HG02798 (cell line): Measurements from ENCODE around the gene FZD10.

Experiments
- ATAC-seq: cut with Tn5 transposase; IDR thresholded peaks from one replicate; pipeline ENCODE4 v1.9.1; 2021; ENCODE audit warnings: mild to moderate bottlenecking; ENCODE audit not compliant: unreplicated experiment, poor library complexity

Gene FZD10

DNA sequence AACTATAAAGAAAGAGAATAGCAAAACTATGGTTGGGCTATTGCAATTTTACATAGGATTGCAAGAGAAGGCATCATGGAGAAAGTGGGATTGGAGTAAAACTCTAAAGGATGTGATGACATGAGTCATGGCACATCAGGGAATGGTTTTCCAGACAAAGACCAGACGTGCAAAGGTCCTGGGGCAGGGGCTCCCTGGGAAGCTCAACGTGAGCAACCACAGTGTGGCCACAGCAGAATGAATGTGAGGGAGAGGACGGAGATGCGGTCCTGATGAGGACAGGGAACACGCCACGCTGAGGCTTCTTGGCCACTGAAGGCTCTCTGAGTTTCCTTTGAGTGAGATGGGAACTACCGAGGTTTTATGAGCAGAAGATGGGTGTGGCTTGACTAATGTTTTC lies 38.2 kb downstream of the FZD10 start:
- ATAC-seq: no peak

DNA sequence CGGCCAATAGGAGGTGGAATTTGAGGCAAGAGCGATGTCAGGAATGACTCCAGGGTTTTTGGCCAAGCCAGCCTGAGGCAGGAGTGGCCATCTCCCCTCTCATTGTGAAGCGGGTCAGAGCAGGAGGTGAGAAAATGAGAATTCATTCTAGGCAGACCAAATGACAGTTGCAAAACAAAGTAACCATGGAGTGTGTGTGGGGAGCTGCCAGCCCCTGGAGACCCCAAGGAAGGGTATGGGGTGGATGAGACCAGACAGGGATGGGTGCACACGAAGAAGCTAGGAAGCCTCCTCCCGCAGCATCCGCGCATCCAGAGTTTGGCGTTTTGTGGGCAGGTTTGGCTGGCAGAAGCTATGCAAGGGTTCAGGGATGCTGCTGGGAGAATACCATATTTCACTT lies 38.8 kb downstream of the FZD10 start:
- no peak for ATAC-seq

DNA sequence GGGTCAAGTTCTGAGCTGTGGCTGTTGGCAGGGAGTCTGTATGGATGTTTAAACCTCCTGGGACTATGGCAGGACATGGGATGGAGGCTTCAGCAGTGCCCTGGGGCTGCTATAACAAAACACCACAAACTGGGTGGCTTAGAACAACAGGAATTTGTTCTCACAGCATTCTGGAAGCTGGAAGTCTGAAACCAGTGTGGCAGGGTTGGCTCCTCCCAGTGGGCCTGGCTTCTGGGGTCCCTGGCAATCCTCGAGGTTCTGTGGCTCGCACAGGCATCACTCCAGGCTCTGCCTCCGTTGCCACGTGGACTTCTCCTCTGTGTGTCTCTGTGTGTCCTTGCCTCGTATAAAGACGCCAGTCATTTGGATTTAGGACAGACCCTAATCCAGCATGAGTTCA lies 39.9 kb downstream of the FZD10 start:
- ATAC-seq: no peak

DNA sequence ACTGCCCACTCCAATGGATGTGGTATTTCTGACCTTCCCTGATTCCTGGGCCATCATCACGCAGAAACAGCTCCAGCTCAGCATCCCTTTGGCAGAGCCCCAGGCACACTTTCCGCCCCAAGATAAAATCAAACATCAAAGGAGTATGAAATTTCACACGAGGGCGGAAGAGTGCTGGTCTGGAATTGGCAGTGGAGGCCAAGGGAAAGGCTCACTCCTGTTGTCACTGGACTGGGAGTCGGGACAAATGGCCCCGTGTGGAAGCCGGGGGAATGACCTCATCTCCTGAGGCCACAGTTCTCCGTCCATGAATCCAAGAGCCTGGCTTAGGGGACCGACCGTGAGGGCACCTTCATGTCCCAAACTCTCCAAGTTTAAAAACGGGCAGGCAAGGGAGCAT lies 40.9 kb downstream of the FZD10 start:
- no peak for ATAC-seq

DNA sequence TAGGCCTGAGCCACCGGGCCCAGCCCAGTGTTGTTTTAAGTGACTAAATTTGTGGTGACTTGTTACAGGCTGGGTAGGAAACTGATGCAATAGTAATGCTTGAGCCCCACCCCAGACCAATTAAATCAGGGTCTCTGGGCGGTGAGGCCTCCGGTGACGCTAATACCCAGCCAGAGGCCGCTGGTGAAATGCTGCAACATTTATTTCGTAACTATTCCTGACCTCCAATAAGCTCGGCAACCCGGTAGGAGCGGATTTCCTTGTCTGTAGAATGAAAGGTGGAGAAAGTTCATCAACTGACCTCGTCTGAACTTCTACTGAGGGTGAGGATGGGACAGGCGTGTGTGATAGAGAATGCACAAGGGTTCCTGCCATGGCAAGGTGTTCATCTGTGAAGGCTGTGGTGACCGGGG lies 42.3 kb downstream of the FZD10 start:
- no peak for ATAC-seq

DNA sequence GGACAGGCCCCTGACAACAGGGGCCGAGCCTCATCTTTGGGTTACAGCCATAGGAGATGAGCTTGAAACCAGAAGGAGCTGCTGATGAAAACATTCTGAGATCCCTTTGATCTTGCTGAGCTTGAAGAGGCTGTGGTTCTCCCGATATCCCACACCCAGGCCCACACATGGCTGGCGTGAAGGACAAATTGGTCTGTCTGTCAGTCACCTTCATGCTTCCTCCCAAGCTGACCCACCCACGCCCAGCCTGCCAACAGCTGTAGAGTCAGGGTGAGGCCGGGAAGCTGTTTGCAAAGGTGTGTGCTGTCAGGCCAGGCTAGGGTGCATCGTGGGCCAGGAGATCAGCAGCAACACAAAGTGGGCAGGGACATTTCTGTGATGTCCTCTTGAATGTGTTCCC lies 43.2 kb downstream of the FZD10 start:
- ATAC-seq: no peak

DNA sequence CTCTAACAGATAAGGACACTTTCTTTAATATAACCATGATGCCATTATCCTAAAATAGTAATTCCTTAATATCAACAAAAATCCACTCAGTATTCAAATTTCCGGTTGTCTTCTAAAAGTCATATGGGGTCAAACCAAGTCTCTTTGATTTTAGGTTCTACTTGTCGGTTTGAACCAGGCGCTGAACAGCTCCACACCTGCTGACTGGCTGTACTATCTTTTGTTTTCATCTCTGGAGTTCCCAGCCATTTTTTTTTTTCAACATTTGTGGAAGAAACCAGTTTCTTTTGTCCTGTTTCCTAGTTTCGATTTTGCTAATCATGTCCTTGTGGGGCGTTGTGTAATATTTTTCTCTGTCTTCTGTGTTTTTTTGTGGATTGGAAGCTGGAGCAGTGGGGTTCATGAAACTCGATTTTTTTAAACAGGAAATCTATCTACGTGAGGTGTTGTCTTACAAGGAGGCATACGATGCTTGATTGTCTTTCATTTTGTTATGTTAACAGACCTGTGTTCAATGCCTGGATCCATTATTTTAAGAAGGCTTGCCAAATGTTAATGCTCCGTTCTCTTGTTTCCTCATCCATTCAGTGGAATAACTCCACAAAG lies 50.2 kb downstream of the FZD10 start:
- ATAC-seq: no peak

DNA sequence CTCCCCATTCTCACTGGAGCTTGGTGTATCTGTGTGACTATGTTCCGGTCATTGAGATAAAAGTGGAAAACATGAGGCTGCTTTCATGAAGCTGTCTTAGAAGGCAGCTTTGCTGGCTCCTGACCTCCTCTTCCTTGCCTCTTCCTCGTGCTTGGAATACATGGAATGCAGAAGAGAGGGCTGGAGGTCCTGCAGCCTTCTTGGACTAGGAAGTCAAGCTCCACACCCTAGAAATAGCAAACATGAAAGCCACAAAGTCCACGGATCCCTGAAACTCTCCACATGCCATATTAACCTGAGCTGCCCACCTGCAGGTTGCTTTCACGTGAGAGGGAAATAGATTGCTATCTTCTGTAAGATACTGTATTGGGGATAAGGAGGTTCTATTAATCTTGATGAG lies 51.0 kb downstream of the FZD10 start:
- no peak for ATAC-seq

DNA sequence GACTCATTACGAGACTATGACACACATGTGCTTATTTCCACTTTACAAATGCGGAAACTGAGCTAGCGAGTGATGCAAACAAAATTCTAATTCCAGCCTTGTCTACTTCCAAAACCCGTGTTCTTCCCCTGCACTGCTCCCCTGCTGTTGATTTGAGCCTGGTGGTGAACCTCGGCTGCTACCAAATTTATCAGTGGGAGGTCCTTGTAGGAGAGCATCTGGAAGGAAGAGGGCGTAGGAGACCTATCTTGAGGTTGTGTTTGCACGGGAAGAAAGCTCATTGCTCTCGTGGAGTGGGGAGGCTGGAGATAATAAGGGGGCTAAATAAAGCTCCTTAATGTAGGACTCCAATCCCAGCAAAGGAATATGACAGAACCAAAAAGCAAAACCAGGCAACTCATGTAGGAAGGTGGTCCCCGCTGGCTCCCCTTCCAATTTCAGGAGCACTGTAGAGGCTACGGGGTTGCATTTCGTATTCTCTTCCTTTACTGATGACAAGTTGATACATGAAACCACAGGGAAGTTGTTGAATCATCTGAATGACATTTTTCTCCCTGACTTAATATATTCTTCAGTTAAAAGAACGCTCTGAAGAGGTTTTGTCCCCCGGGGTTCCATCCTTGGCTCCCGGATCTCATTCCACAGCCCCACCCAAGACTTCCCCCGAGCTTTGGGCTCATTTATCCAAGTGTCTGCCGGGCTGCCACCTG lies 52.6 kb downstream of the FZD10 start:
- no peak for ATAC-seq
